Liver (tissue), 9 donors: Measurements from ENCODE around the gene TCFL5. TPM values are rescaled to one million over a fixed set of nuclear protein-coding genes. Genes with fewer than 3 reads are reported as not detected.

Source experiments
- DNase-seq: peaks from one replicate; pipeline ENCODE4 v3.0.0-alpha.2; 2017; ENCODE audit warnings: low spot score
- H3K27ac ChIP-seq, 2 donors: one replicate each; pipeline ENCODE4 v1.7.0; 2013; ENCODE audit warnings: inconsistent platforms in 2 of 2, low read length in 2 of 2, control low read depth in 1 of 2, low read depth in 1 of 2, mild to moderate bottlenecking in 1 of 2
- H3K27me3 ChIP-seq, 4 donors: one replicate each; pipeline versions ENCODE4 v1.6.1 to v1.7.0; 2013; ENCODE audit warnings: low read length in 3 of 4, inconsistent platforms in 1 of 4, mild to moderate bottlenecking in 1 of 4, moderate library complexity in 1 of 4; ENCODE audit not compliant: control insufficient read depth in 4 of 4, insufficient read depth in 4 of 4
- H3K36me3 ChIP-seq, 4 donors: one replicate each; pipeline versions ENCODE4 v1.6.1 to v1.7.0; 2013; ENCODE audit warnings: low read length in 3 of 4, mild to moderate bottlenecking in 3 of 4, low read depth in 1 of 4, moderate library complexity in 1 of 4; ENCODE audit not compliant: control insufficient read depth in 4 of 4, insufficient read depth in 3 of 4
- H3K4me1 ChIP-seq, 4 donors: one replicate each; pipeline versions ENCODE4 v1.6.1 to v1.7.0; 2013; ENCODE audit warnings: low read length in 3 of 4, mild to moderate bottlenecking in 3 of 4, moderate library complexity in 1 of 4; ENCODE audit not compliant: control insufficient read depth in 4 of 4, insufficient read depth in 4 of 4
- H3K4me3 ChIP-seq, 3 donors: one replicate each; pipeline versions ENCODE4 v1.6.1 to v1.7.0; 2013; ENCODE audit warnings: low read length in 3 of 3, control low read depth in 1 of 3, low read depth in 1 of 3, mild to moderate bottlenecking in 1 of 3
- H3K9ac ChIP-seq, 2 donors: one replicate each; pipeline ENCODE4 v1.7.0; 2013; ENCODE audit warnings: low read length in 2 of 2, mild to moderate bottlenecking in 2 of 2, moderate library complexity in 2 of 2, control low read depth in 1 of 2, low read depth in 1 of 2
- H3K9me3 ChIP-seq, 4 donors: one replicate each; pipeline versions ENCODE4 v1.6.1 to v1.7.0; 2013; ENCODE audit warnings: low read length in 3 of 4; ENCODE audit not compliant: control insufficient read depth in 4 of 4
- FOXA1 ChIP-seq: IDR thresholded peaks from 2 replicates; pipeline ENCODE4 v1.6.1; 2016; ENCODE audit warnings: antibody characterized with exemption
- GABPA ChIP-seq, 2 donors: IDR thresholded peaks in 1 of 2; conservative IDR thresholded peaks in 1 of 2; 2 replicates each; pipeline ENCODE4 v1.6.1; 2016; ENCODE audit warnings: antibody characterized with exemption in 2 of 2, mild to moderate bottlenecking in 1 of 2, moderate library complexity in 1 of 2
- HNF4A ChIP-seq, 2 donors: conservative IDR thresholded peaks; 2 replicates each; pipeline ENCODE4 v1.6.1; 2016; ENCODE audit warnings: antibody characterized with exemption in 2 of 2, mild to moderate bottlenecking in 2 of 2
- HNF4G ChIP-seq: IDR thresholded peaks from 2 replicates; pipeline ENCODE4 v1.6.1; 2016; ENCODE audit warnings: antibody characterized with exemption
- JUND ChIP-seq, 2 donors: IDR thresholded peaks; 2 replicates each; pipeline ENCODE4 v1.6.1; 2016; ENCODE audit warnings: antibody characterized with exemption in 2 of 2
- MAX ChIP-seq: IDR thresholded peaks from 2 replicates; pipeline ENCODE4 v1.6.1; 2016; ENCODE audit warnings: antibody characterized with exemption
- RAD21 ChIP-seq, 2 donors: IDR thresholded peaks; 2 replicates each; pipeline ENCODE4 v1.6.1; 2016; ENCODE audit warnings: antibody characterized with exemption in 2 of 2, mild to moderate bottlenecking in 2 of 2
- RXRA ChIP-seq, 2 donors: IDR thresholded peaks; 2 replicates each; pipeline ENCODE4 v1.6.1; 2017 to 2018; ENCODE audit warnings: antibody characterized with exemption in 2 of 2, mild to moderate bottlenecking in 1 of 2
- SP1 ChIP-seq: IDR thresholded peaks from 2 replicates; pipeline ENCODE4 v1.6.1; 2018; ENCODE audit warnings: antibody characterized with exemption, mild to moderate bottlenecking
- YY1 ChIP-seq: IDR thresholded peaks from 2 replicates; pipeline ENCODE4 v1.6.1; 2016; ENCODE audit warnings: antibody characterized with exemption, mild to moderate bottlenecking
- ZBTB33 ChIP-seq: IDR thresholded peaks from 2 replicates; pipeline ENCODE4 v1.6.1; 2016; ENCODE audit warnings: antibody characterized with exemption
- WGBS: extraction: QIAGEN DNeasy Blood & Tissue Kit; methylation state at CpG from one replicate; pipeline ENCODE4 v1.1.7; 2013; 5-methylcytosine and 5-hydroxymethylcytosine counted together
- polyA plus RNA-seq, 2 donors: library from polyadenylated mRNA; stranded (reverse) in 1 of 2; unstranded in 1 of 2; fragments of 200-250 nt in 1 of 2; fragments of >200 nt in 1 of 2; fragmentation: Nextera tagmentation in 1 of 2; extraction: Ambion mirVana in 1 of 2; gene quantifications; one replicate each; pipeline versions ENCODE4 v1.2.1 to v1.2.3, GENCODE V29; 2013 to 2015
- total RNA-seq, 2 donors: library from RNA; depleted of rRNA; stranded (reverse); fragments of >200 nt; gene quantifications; one replicate each; pipeline ENCODE4 v1.2.3, GENCODE V29; 2014
- TF ChIP-seq, protein P1 (sequence below): IDR thresholded peaks from 2 replicates; pipeline ENCODE4 v1.6.1; 2016; ENCODE audit warnings: antibody characterized with exemption, mild to moderate bottlenecking
- donor health status: healthy.
- donor health status: healthy.
- donor health status: healthy.
- donor health status: healthy.
- donor health status: healthy.

The TCFL5 gene
- total and polyA plus RNA-seq, 4 donors = 0.79 to 3.8 (median 2.2) TPM

GRCh38 chr20:62887152-62887859, 25.7 kb upstream of the TCFL5 start:
- 49% methylated on average over 13 of the region's 13 CpGs for WGBS
- Histone ChIP-seq H3K27me3 (no peaks in the 10 kb centered on the region), H3K9ac (no peak overlapping the region), H3K4me1 (peaks cover 2 to 32% (median 25%) of the 10 kb centered on the region in 4 donors), H3K27ac (no peak overlapping the region), H3K36me3 (peaks cover 9 to 37% (median 27%) of the 10 kb centered on the region in 4 donors), H3K4me3 (no peak overlapping the region), H3K9me3 (no peaks in the 10 kb centered on the region)
- no peak for TF ChIP-seq SP1
- peak; percentile 51 for DNase-seq

DNA sequence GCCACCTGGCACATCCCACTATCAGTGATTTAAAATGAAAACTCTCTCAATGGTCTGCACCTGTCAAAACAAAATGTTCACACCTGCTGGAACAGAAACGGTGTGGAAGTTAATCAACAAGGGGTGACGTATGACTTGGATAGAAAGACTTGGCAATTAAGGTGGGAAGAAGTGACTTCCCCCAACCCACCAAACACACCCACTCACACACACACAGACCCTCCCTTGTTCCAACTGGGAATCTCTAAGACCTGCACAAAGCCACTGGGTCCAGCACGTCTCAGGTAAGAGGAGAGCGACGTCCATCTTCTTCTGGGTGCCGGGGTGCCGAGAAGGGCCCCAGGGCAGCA, 25.1 kb upstream of the TCFL5 start:
- Histone ChIP-seq H3K9ac (no peak overlapping the region), H3K27ac (no peak overlapping the region), H3K4me1 (peaks cover 2 to 32% (median 25%) of the 10 kb centered on the region in 4 donors), H3K9me3 (no peaks in the 10 kb centered on the region), H3K27me3 (no peaks in the 10 kb centered on the region), H3K36me3 (peaks cover 8 to 35% (median 21%) of the 10 kb centered on the region in 4 donors), H3K4me3 (no peak overlapping the region)
- TF ChIP-seq HNF4G = no peak
- TF ChIP-seq HNF4A (conservative IDR thresholded peaks at IDR 0.05) = no peak
- no peak for TF ChIP-seq MAX
- TF ChIP-seq GABPA (IDR thresholded peaks at IDR 0.05 in 1 of 2, conservative IDR thresholded peaks at IDR 0.05 in 1 of 2) = no peak
- no peak for TF ChIP-seq FOXA1
- TF ChIP-seq, protein P1, sequence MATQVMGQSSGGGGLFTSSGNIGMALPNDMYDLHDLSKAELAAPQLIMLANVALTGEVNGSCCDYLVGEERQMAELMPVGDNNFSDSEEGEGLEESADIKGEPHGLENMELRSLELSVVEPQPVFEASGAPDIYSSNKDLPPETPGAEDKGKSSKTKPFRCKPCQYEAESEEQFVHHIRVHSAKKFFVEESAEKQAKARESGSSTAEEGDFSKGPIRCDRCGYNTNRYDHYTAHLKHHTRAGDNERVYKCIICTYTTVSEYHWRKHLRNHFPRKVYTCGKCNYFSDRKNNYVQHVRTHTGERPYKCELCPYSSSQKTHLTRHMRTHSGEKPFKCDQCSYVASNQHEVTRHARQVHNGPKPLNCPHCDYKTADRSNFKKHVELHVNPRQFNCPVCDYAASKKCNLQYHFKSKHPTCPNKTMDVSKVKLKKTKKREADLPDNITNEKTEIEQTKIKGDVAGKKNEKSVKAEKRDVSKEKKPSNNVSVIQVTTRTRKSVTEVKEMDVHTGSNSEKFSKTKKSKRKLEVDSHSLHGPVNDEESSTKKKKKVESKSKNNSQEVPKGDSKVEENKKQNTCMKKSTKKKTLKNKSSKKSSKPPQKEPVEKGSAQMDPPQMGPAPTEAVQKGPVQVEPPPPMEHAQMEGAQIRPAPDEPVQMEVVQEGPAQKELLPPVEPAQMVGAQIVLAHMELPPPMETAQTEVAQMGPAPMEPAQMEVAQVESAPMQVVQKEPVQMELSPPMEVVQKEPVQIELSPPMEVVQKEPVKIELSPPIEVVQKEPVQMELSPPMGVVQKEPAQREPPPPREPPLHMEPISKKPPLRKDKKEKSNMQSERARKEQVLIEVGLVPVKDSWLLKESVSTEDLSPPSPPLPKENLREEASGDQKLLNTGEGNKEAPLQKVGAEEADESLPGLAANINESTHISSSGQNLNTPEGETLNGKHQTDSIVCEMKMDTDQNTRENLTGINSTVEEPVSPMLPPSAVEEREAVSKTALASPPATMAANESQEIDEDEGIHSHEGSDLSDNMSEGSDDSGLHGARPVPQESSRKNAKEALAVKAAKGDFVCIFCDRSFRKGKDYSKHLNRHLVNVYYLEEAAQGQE = no peak
- WGBS = 83% methylated on average over 7 of the region's 7 CpGs
- DNase-seq = no peak

GRCh38 chr20:62885896-62886708, 24.5 kb upstream of the TCFL5 start:
- Histone ChIP-seq H3K9me3 (no peaks in the 10 kb centered on the region), H3K36me3 (peaks cover 8 to 35% (median 17%) of the 10 kb centered on the region in 4 donors), H3K4me1 (peaks cover 2 to 32% (median 25%) of the 10 kb centered on the region in 4 donors), H3K27me3 (no peaks in the 10 kb centered on the region), H3K4me3 (no peak overlapping the region), H3K27ac (no peak overlapping the region), H3K9ac (no peak overlapping the region)
- no peak for DNase-seq
- 84% methylated on average over 23 of the region's 23 CpGs for WGBS
- TF ChIP-seq JUND (IDR thresholded peaks at IDR 0.05) (no peak), HNF4A (conservative IDR thresholded peaks at IDR 0.05) (no peak), ZBTB33 (no peak), RAD21 (IDR thresholded peaks at IDR 0.05) (no peak), RXRA (IDR thresholded peaks at IDR 0.05) (no peak), YY1 (no peak), GABPA (IDR thresholded peaks at IDR 0.05 in 1 of 2, conservative IDR thresholded peaks at IDR 0.05 in 1 of 2) (no peak), MAX (no peak)
- TF ChIP-seq, protein P1 = no peak
